ENCODE data around the gene KRTAP9-9. TPM values are rescaled to one million over a fixed set of nuclear protein-coding genes. Genes with fewer than 3 reads are reported as not detected.

KRTAP9-9 gene
- total RNA-seq, 1 experiment from 2014 or later = not detected

- Histone ChIP-seq H2BK120ac (ENCODE audit: low read depth, low read length, poor library complexity, severe bottlenecking) (no peak overlapping the region), H2BK15ac (ENCODE audit: low read depth, low read length) (no peak overlapping the region), H3K14ac (ENCODE audit: insufficient read depth, low read length) (no peak overlapping the region), H2BK12ac (ENCODE audit: insufficient read length, low read depth, low read length) (no peak overlapping the region), H3K4me1 (ENCODE audit: insufficient read depth, low read length) (no peaks in the 10 kb centered on the region), H3K27ac (ENCODE audit: insufficient read length, low read depth, low read length) (no peak overlapping the region), H3K23me2 (ENCODE audit: insufficient read length, low read depth, low read length, poor library complexity, severe bottlenecking) (no peaks in the 10 kb centered on the region), H3K9ac (ENCODE audit: extremely low read depth, insufficient read length, low read length) (no peak overlapping the region), H3K9me3 (ENCODE audit: control insufficient read depth, low read depth, low read length) (no peaks in the 10 kb centered on the region), H4K91ac (ENCODE audit: insufficient read length, low read depth, low read length) (no peak overlapping the region), H3K4me2 (ENCODE audit: insufficient read depth, insufficient read length, low read length) (no peak overlapping the region), H3K23ac (ENCODE audit: insufficient read length, low read depth, low read length) (no peak overlapping the region), H3T11ph (ENCODE audit: low read length) (no peak overlapping the region), H3K27me3 (ENCODE audit: insufficient read depth, low read length) (no peaks in the 10 kb centered on the region), H4K8ac (replicated peaks; ENCODE audit: insufficient read length, low read depth, low read length) (no peak overlapping the region), H3K18ac (ENCODE audit: insufficient read length, low read depth, low read length) (no peak overlapping the region), H4K5ac (ENCODE audit: insufficient read length, low read depth, low read length) (no peak overlapping the region), H2BK5ac (ENCODE audit: insufficient read length, low read length) (no peak overlapping the region), H2AFZ (ENCODE audit: low read length) (no peak overlapping the region), H3K4ac (ENCODE audit: low read depth, low read length) (no peak overlapping the region), H4K20me1 (ENCODE audit: control insufficient read depth, insufficient read depth, insufficient read length) (no peaks in the 10 kb centered on the region), H2AK5ac (ENCODE audit: insufficient read length, low read length) (no peak overlapping the region), H3K79me1 (ENCODE audit: insufficient read depth, low read depth, low read length, poor library complexity, severe bottlenecking) (no peaks in the 10 kb centered on the region), H3K56ac (ENCODE audit: insufficient read length, low read depth, low read length) (no peak overlapping the region), H3K79me2 (ENCODE audit: insufficient read depth, low read length) (no peaks in the 10 kb centered on the region), H2BK20ac (ENCODE audit: low read depth, low read length, poor library complexity, severe bottlenecking) (no peak overlapping the region)
- peaks cover 9% of the 10 kb centered on the region for H3K27me3 Mint-ChIP-seq (ENCODE audit: low read depth)
- H3K27ac Mint-ChIP-seq = peak overlapping the region in 1 of 3 experiments; percentile 72; a peak in 1 of 7 replicates
- no peak for DNase-seq
- no CpG with 5 or more reads among the region's 12 CpGs for WGBS (ENCODE audit: extremely low coverage, insufficient read length, low lambda C conversion rate)
- H3K4me1 Mint-ChIP-seq = peaks cover 0 to 5% of the 10 kb centered on the region in 2 experiments; a peak in 1 of 4 replicates
- H3K4me3 Mint-ChIP-seq = no peak overlapping the region
- no peaks in the 10 kb centered on the region; a peak in 1 of 5 replicates for H3K9me3 Mint-ChIP-seq
- TF ChIP-seq, protein P1, sequence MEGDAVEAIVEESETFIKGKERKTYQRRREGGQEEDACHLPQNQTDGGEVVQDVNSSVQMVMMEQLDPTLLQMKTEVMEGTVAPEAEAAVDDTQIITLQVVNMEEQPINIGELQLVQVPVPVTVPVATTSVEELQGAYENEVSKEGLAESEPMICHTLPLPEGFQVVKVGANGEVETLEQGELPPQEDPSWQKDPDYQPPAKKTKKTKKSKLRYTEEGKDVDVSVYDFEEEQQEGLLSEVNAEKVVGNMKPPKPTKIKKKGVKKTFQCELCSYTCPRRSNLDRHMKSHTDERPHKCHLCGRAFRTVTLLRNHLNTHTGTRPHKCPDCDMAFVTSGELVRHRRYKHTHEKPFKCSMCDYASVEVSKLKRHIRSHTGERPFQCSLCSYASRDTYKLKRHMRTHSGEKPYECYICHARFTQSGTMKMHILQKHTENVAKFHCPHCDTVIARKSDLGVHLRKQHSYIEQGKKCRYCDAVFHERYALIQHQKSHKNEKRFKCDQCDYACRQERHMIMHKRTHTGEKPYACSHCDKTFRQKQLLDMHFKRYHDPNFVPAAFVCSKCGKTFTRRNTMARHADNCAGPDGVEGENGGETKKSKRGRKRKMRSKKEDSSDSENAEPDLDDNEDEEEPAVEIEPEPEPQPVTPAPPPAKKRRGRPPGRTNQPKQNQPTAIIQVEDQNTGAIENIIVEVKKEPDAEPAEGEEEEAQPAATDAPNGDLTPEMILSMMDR (conservative IDR thresholded peaks at IDR 0.05) = no peak
- H3K36me3 Mint-ChIP-seq (ENCODE audit: insufficient read depth in 1 of 3, low read depth in 3 of 3) = no peaks in the 10 kb centered on the region
These were observed 48.9 kb downstream of the KRTAP9-9 start for GRCh38 chr17:41304091-41304490.

Other genes starting within 250 kb of the KRTAP9-9 start
- gene KRTAP3-1, start 246.3 kb upstream of the KRTAP9-9 start, total RNA-seq (2021) = not detected in 2 replicates
- not detected in 2 replicates for gene KRTAP1-5, start 228.2 kb upstream of the KRTAP9-9 start, total RNA-seq (2021)
- gene KRTAP1-4, start 225.2 kb upstream of the KRTAP9-9 start, total RNA-seq (2021) = not detected in 2 replicates
- gene KRTAP1-3, start 220.5 kb upstream of the KRTAP9-9 start, total RNA-seq (2021) = not detected in 2 replicates
- gene KRTAP1-1, start 213.9 kb upstream of the KRTAP9-9 start, total RNA-seq (2021) = not detected in 2 replicates
- not detected in 2 replicates for gene KRTAP2-1, start 208.1 kb upstream of the KRTAP9-9 start, total RNA-seq (2021)
- gene KRTAP2-2, start 200.2 kb upstream of the KRTAP9-9 start, total RNA-seq (2021) = not detected in 2 replicates
- gene KRTAP2-3, start 195.3 kb upstream of the KRTAP9-9 start, total RNA-seq (2021) = not detected in 2 replicates
- gene KRTAP2-4, start 189.5 kb upstream of the KRTAP9-9 start, total RNA-seq (2021) = not detected in 2 replicates
- gene KRTAP4-7, start 171.2 kb upstream of the KRTAP9-9 start, total RNA-seq (2021) = not detected in 2 replicates
- gene KRTAP4-8, start 157.2 kb upstream of the KRTAP9-9 start, total RNA-seq (2021) = not detected in 2 replicates
- not detected in 2 replicates for gene KRTAP4-16, start 153.2 kb upstream of the KRTAP9-9 start, total RNA-seq (2021)
- gene KRTAP4-9, start 150.0 kb upstream of the KRTAP9-9 start, total RNA-seq (2021) = not detected in 2 replicates
- gene KRTAP4-11, start 137.0 kb upstream of the KRTAP9-9 start, total RNA-seq (2021) = not detected in 2 replicates
- gene KRTAP4-12, start 131.2 kb upstream of the KRTAP9-9 start, total RNA-seq (2021) = not detected in 2 replicates
- not detected in 2 replicates for gene KRTAP4-6, start 114.8 kb upstream of the KRTAP9-9 start, total RNA-seq (2021)
- not detected in 2 replicates for gene KRTAP4-5, start 105.6 kb upstream of the KRTAP9-9 start, total RNA-seq (2021)
- not detected in 2 replicates for gene KRTAP4-4, start 94.6 kb upstream of the KRTAP9-9 start, total RNA-seq (2021)
- gene KRTAP4-3, start 87.2 kb upstream of the KRTAP9-9 start, total RNA-seq (2021) = not detected in 2 replicates
- gene KRTAP4-2, start 77.2 kb upstream of the KRTAP9-9 start, total RNA-seq (2021) = not detected in 2 replicates
- not detected in 2 replicates for gene KRTAP4-1, start 70.5 kb upstream of the KRTAP9-9 start, total RNA-seq (2021)
- gene KRTAP9-1, start 65.5 kb upstream of the KRTAP9-9 start, total RNA-seq (2021) = not detected in 2 replicates
- not detected in 2 replicates for gene KRTAP9-2, start 28.7 kb upstream of the KRTAP9-9 start, total RNA-seq (2021)
- not detected in 2 replicates for gene KRTAP9-3, start 22.9 kb upstream of the KRTAP9-9 start, total RNA-seq (2021)
- not detected in 2 replicates for gene KRTAP9-8, start 17.4 kb upstream of the KRTAP9-9 start, total RNA-seq (2021)
- not detected in 2 replicates for gene KRTAP9-4, start 5.7 kb upstream of the KRTAP9-9 start, total RNA-seq (2021)
- gene KRTAP9-6, start 10.0 kb downstream of the KRTAP9-9 start, total RNA-seq (2021) = not detected in 2 replicates
- not detected in 2 replicates for gene KRTAP9-7, start 20.3 kb downstream of the KRTAP9-9 start, total RNA-seq (2021)
- not detected in 2 replicates for gene KRTAP29-1, start 47.5 kb downstream of the KRTAP9-9 start, total RNA-seq (2021)
- not detected in 2 replicates for gene KRTAP16-1, start 53.9 kb downstream of the KRTAP9-9 start, total RNA-seq (2021)
- gene KRTAP17-1, start 60.3 kb downstream of the KRTAP9-9 start, total RNA-seq (2021) = not detected in 2 replicates
- not detected in 2 replicates for gene KRT33A, start 95.4 kb downstream of the KRTAP9-9 start, total RNA-seq (2021)
- gene KRT33B, start 114.4 kb downstream of the KRTAP9-9 start, total RNA-seq (2021) = not detected in 2 replicates
- not detected in 2 replicates for gene KRT34, start 126.9 kb downstream of the KRTAP9-9 start, total RNA-seq (2021)
- not detected in 2 replicates for gene KRT31, start 142.2 kb downstream of the KRTAP9-9 start, total RNA-seq (2021)
- gene KRT37, start 169.2 kb downstream of the KRTAP9-9 start, total RNA-seq (2021) = not detected in 2 replicates
- gene KRT38, start 185.6 kb downstream of the KRTAP9-9 start, total RNA-seq (2021) = not detected in 2 replicates
- gene KRT32, start 212.0 kb downstream of the KRTAP9-9 start, total RNA-seq (2021) = not detected in 2 replicates
- gene KRT35, start 225.8 kb downstream of the KRTAP9-9 start, total RNA-seq (2021) = not detected in 2 replicates
- gene KRT36, start 234.5 kb downstream of the KRTAP9-9 start, total RNA-seq (2021) = not detected in 2 replicates